Middle frontal gyrus (tissue), 1 donor: Measurements from ENCODE around the gene TMOD2.
A peak's percentile ranks its signal among the peaks of the same experiment; 100 is the strongest.
"Not testable (repeated sequence)": the region's sequence is repeated elsewhere in the genome, so short reads cannot be mapped to it uniquely, and the experiment has no call there.

Experiments used
- DNase-seq: peaks from one replicate; pipeline ENCODE4 v3.0.0-alpha.2; 2015; ENCODE audit warnings: low spot score; ENCODE audit errors: extremely low spot score

Gene TMOD2

GRCh38 chr15:51770902-51771301 lies 19.5 kb downstream of the TMOD2 start:
- no peak for DNase-seq

GRCh38 chr15:51771773-51772172 lies 20.4 kb downstream of the TMOD2 start:
- no peak for DNase-seq

GRCh38 chr15:51774916-51775315 lies 23.5 kb downstream of the TMOD2 start:
- DNase-seq, result no peak

- no peak for DNase-seq
These were observed 24.8 kb downstream of the TMOD2 start for GRCh38 chr15:51775967-51776816.

GRCh38 chr15:51776952-51777569 lies 25.7 kb downstream of the TMOD2 start:
- DNase-seq, result peak; percentile 78

GRCh38 chr15:51780636-51781035 lies 29.2 kb downstream of the TMOD2 start:
- no peak for DNase-seq

- no peak for DNase-seq
These were observed 30.1 kb downstream of the TMOD2 start for GRCh38 chr15:51781506-51781905.

GRCh38 chr15:51782357-51782896 lies 31.0 kb downstream of the TMOD2 start:
- no peak for DNase-seq

- no peak for DNase-seq
These were observed 32.6 kb downstream of the TMOD2 start for GRCh38 chr15:51783967-51784366.

- DNase-seq, result not testable (repeated sequence)
These were observed 35.7 kb downstream of the TMOD2 start for GRCh38 chr15:51787130-51787529.

GRCh38 chr15:51792474-51792873 lies 41.1 kb downstream of the TMOD2 start:
- DNase-seq, result not testable (repeated sequence)

GRCh38 chr15:51793521-51794305 lies 42.3 kb downstream of the TMOD2 start:
- no peak for DNase-seq

- DNase-seq, result no peak
These were observed 45.5 kb downstream of the TMOD2 start for GRCh38 chr15:51796847-51797401.

GRCh38 chr15:51798281-51798680 lies 46.9 kb downstream of the TMOD2 start:
- no peak for DNase-seq

GRCh38 chr15:51799282-51800252 lies 48.2 kb downstream of the TMOD2 start:
- no peak for DNase-seq

- no peak for DNase-seq
These were observed 50.0 kb downstream of the TMOD2 start for GRCh38 chr15:51801391-51801835.

- DNase-seq, result no peak
These were observed 51.2 kb downstream of the TMOD2 start for GRCh38 chr15:51802593-51802992.

GRCh38 chr15:51803965-51804364 lies 52.6 kb downstream of the TMOD2 start:
- no peak for DNase-seq

- DNase-seq, result no peak
These were observed 54.7 kb downstream of the TMOD2 start for GRCh38 chr15:51806123-51806522.

- no peak for DNase-seq
These were observed 58.1 kb downstream of the TMOD2 start for GRCh38 chr15:51809457-51809856.
